Measurements from ENCODE around the gene NKAIN1. TPM values are rescaled to one million over a fixed set of nuclear protein-coding genes. Genes with fewer than 3 reads are reported as not detected.
"Not testable (repeated sequence)": the region's sequence is repeated elsewhere in the genome, so short reads cannot be mapped to it uniquely, and the experiment has no call there.

NKAIN1 gene
- total RNA-seq, 1 donor from 2014 or later = 0.14 TPM

DNA sequence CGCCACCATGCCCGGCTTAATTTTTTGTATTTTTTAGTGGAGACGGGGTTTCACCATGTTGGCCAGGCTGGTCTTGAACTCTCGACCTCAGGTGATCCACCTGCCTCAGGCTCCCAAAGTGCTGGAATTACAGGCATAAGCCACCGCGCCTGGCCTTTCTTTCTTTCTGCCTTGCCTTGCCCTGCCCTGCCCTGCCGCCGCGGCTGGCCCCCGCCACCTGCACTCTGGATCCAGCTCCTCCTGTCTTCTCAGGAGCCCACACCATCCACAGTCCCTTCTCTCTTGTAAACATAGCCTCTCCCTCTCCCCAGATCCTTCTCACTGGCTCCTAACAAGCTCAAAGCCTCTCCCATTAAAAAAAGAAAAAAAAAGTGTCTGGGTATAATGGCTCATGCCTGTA is 44.4 kb downstream of the NKAIN1 start:
- DNase-seq (ENCODE audit: low spot score) = not testable (repeated sequence)

DNA sequence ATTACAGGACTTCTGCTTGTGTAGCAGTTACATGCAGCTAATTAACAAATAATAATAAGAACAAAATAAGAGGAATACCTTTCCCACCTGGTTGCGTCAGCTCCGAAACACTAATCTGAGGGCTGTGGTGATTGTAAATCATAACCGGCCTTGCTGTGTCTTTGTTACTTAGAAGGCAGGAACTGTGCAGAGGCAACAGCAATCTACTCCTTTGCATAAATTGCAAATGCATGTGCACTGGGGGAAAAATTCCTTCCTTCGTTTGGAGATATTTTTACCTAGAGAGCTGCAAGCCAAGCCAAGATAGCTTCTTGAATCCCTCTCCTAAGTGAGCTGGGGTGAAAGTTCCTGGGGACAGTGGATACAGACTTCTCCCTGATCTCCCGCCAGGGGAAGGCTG is 46.0 kb downstream of the NKAIN1 start:
- DNase-seq (ENCODE audit: low spot score) = no peak

DNA sequence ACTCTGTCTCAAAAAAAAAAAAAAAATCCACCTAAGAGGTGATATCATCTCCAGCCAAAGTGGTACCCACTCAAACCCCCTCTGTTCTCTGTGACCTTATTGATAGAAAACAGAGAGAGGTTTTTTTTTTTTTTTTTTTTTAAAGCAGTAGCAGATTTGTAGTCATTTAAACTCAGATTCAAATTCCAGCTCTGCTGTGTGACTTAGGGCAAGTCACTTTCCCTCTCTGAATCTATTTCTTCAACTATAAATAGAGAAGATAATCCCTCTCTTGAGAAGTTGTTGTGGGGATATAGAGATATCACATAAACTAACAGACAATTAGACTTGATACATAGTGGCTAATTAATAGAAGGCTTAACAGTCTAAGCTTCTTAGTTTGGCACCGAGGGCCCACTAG is 48.4 kb downstream of the NKAIN1 start:
- no peak for DNase-seq (ENCODE audit: low spot score)

DNA sequence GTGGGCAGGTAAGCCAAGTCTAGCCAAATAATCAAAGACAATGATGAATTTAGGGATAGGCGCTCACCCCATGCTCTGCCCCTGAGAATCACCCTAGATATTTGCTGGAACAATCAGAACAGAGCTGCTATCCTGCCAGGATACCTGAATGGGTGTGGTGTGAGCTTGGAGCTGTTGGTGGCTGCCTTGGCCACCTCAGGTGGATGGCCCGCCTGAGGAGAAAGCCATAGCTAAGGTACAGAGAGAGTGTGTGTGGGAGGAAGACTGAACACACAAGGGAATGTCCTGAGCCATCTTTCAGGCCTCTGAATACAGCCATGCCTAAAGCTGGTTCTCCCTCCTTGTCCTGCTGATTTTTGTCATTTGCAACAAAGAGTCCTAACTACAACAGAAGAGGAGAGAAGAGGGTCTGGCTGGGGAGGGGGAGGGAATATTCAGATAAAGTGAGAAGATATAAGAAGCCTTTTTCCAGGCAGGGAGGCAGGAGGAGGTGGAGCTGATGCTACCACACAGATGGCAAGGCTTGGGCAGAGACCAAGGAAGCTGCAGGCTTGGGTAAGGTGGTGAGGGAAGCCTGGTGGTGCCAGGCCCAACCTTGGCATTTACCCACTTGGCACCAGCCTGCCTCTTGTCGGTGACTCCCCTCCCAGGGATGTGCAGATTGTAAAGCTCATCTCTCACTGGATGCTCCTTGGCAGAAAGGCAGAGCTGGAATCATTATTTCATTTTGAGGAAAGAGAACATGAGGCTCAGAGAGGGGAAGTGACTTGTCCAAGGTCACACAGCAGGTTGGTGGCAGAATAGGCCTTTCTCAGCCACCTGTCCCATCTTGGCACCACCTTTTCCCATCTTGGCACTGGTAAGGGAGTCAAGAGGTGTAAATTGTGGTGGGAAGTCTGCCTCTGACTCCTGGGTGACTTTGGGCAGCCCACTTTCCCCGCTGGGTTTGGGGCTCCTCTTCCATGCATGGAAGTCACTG is 49.7 kb downstream of the NKAIN1 start:
- no peak for DNase-seq (ENCODE audit: low spot score)

DNA sequence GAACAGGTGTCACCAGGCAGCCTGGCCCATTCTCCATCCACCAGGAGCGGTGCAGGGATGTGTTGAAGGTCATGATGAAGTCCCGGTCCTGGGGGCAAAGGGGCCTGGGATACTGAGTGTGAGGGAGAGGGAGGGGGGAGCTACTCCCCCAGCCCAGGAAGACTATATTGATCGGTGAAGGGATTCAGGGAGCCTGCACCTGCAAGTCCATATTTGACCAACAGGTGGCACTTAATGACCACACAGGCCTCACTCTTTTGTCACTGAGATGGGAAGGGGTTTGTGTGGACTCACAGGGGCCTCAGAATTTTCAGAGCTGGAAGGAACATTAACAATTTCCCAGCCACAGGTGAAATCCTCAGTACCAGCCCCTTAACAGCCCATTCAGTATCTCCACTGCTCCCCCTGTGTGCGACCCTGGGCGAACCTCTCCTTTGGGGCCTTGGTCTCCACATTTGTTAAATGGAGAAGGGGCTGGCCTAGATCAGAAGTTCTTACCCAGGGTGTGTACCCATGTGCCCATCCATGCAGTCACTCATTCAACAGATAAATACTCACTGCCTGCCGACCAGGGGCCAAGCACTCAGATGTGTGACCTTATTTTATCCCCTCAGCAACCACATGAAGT is 55.6 kb downstream of the NKAIN1 start:
- DNase-seq (ENCODE audit: low spot score) = peak; percentile 48

DNA sequence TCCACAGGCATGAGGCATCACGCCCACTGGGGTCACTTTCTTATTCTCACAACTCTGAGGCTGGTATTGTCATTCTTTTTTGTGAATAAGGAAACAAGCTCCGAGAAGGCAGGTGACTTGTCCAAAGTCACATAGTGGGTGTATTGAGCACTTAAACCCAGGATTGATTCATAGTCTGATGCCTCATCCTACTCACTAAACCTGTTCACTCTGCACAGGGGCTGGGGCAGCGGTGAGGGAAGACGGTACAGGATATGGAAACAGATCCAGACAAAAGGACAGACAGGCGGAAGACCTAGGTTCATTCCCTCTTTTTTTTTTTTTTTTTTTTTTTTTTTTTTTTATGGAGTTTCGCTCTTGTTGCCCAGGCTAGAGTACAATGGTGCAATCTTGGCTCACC is 56.6 kb downstream of the NKAIN1 start:
- no peak for DNase-seq (ENCODE audit: low spot score)

DNA sequence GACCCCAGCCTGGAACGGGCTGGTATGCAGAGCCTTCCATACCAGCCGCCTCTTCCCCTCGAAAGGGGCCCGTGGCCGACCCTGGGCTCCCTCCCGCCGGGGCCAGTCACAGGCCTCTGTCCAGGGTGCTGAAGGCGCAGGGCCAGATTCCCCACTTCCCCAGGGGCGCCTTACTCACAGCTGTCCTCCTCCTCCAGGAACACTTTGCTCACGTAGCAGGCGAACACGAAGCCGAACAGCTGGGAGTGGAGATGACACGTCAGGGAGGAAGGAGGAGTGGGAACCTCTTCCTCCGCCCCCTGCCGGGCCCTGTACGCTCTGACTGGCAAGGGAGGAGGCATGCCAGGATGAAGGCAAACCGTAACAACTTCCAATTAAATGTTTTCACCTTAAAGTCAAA is 57.3 kb downstream of the NKAIN1 start:
- DNase-seq (ENCODE audit: low spot score) = peak; percentile 67

DNA sequence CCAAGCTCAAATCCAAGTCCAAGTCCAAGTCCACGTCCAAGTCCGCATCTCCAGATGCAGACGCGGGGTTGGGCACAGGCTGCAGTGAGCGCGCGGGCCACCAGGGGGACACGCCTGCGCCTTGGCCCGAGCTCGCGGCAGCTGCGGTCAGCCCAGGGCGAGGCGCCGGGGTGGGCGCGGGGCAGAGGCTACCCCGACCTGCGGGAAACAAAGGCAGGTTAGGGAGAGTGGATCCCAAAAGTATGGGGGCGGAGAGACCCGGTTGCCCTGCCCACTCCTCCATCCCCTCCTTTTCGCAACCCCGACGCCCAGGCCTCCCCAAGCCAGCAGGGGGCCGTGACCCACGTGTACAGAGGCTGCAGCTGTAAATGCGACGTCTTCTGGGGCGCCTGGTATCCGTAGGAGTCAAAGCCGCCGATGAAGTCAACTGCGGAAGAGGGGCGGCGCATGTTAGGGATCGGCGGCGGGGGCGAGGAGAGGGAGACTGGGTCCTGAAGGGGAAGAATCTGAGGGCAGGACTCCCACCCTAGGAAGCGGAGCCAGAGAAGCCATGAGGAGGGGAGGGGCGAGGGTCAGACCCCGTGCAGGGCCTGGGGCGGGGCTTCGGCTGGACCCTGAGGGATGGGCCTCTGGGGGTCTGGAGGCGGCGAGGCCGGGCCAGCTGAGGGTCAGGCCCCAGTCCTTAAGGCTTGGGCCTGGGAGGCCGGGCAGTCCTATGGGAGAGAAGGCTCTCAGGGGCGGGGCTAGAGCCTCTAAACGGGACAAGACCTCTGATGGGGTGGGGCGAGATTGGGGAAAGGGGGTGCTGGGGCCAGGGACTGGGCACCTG is 58.0 kb downstream of the NKAIN1 start:
- peak; percentile 47 for DNase-seq (ENCODE audit: low spot score)

DNA sequence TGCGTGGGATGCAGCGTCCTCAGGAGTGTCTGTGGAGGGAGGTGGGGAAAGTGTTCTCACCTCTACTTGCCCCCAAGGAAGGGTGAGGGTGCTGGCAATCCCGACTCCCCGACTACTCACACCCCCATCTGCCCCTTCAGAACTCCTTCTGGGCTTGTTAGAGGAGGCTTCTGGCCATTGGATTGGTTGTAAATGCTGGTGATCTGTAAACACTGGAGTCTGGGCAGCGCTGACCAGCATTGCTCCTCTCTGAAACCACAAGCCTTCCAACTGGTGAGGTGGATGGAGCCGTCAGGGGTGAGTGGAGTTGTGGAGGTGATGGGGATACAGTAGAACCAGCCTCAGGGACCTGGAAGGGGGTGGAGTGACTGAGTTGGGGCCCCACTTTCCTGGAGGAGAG is 59.3 kb downstream of the NKAIN1 start:
- no peak for DNase-seq (ENCODE audit: low spot score)

DNA sequence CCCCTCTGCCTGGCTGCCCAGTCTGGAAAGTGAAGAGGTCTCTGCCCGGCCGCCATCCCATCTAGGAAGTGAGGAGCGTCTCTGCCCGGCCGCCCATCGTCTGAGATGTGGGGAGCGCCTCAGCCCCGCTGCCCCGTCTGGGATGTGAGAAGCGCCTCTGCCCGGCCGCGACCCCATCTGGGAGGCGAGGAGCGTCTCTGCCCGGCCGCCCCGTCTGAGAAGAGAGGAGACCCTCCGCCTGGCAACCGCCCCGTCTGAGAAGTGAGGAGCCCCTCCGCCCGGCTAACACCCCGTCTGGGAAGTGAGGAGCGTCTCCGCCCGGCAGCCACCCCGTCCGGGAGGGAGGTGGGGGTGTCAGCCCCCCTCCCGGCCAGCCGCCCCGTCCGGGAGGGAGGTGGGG is 63.4 kb downstream of the NKAIN1 start:
- not testable (repeated sequence) for DNase-seq (ENCODE audit: low spot score)

DNA sequence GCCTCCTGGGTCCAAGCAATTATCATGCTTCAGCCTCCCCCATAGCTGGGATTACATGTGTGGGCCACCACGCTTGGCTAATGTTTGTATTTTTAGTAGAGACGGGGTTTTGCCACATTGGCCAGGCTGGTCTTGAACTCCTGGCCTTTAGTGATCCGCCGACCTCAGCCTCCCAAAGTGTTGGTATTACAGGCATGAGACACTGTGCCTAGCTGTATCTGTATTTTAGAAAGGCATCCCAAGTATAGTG is 69.3 kb downstream of the NKAIN1 start:
- no peak for DNase-seq (ENCODE audit: low spot score)

DNA sequence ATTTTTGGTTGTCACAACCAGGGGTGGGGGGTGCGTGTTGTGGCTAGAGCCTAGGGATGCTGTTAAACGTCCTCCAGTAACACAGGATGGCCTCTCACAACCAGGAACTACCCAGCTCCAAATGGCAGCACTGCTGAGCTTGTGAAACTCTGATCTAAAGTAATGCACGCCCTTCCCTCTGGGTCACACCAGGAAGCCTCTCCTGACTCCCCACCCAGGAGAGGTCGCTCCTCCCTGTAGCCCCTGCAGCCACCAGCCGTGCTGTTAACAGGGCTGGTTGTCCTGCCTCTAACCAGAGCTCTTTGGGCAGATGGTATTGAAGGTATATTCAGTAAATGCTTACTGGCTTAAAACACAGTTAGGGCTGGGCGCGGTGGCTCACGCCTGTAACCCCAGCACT is 73.2 kb downstream of the NKAIN1 start:
- no peak for DNase-seq (ENCODE audit: low spot score)

DNA sequence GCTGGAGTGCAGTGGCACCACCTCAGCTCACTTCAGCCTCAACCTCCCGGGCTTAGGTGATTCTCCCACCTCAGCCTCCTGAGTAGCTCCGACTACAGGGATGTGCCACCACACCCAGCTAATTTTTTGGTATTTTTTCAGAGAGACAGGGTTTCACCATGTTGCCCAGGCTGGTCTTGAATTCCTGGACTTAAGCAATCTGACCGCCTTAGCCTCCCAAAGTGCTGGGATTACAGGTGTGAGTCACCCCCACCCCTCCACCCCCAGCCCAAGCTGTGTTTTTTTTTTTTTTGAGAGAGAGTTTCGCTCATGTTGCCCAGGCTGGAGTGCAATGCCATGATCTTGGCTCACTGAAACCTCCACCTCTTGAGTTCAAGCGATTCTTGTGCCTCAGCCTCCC is 75.4 kb downstream of the NKAIN1 start:
- no peak for DNase-seq (ENCODE audit: low spot score)

DNA sequence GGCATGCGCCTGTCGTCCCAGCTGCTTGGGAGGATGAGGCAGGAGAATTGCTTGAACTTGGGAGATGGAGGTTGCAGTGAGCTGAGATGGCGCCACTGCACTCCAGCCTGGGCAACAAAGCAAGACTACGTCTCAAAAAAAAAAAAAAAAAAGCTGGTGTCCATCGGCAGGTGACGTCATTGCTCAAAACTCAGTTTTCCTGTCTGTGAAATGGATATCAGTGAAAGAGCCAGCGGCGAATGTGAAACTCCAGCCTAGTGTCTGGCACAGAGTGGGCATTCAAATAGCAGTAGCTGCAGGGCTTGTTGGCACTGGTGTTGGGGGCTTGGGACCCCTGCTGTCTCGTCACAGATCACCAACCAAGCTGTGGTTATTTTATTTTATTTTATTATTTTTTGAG is 75.8 kb downstream of the NKAIN1 start:
- DNase-seq (ENCODE audit: low spot score) = no peak

DNA sequence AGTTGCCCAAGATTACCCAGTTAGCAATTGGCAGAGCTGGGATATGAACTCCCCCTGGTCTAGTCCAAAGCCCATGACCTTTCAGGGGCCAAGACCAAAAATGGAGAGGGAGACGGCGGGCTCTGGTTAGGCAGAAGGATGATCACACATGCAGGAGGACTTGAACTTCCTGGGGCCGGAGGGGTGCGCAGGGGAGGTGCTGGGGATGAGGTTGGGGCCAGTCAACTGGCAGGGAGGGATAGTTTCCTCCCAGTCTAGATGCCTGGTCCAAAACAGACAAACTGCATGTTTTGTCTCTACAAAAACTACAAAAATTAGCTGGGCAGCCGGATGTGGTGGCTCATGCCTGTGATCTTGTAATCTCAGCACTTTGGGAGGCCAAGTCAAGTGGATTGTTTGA is 78.1 kb downstream of the NKAIN1 start:
- no peak for DNase-seq (ENCODE audit: low spot score)

DNA sequence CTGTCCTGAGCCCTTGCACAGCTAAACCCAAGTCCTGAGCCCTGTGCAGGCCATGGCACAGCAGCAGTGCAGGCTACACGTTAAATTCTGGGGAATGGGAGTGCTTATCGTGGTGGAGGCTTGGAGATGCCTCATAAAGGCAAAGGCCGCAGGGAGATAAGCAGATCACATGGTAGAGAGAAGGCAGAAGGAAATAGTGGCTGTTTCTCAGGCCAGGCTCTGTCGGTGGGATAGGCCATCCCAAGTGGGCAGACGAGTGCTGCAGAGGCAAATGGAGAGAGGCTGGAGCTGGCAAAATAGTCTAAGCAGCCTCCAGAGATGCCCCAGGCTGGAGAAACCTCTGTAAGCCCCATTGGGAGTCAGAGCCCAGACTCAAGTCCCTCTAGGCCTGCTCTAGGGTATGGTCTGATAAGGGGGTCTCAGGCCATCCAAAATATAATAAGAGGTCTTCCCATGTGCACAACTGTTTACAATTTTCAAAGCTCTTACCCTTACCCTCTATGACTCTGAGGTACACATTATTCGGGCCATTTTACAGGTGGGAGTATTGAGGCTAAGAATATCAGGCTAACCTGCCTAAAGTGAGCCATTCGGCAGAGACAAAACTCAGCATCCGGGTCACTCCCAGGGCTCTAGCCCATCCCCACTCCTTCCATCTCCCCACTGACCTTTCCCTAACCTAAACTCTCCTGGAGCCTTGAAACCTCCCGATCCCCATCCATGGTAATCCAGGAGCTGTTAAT is 79.6 kb downstream of the NKAIN1 start:
- no peak for DNase-seq (ENCODE audit: low spot score)

DNA sequence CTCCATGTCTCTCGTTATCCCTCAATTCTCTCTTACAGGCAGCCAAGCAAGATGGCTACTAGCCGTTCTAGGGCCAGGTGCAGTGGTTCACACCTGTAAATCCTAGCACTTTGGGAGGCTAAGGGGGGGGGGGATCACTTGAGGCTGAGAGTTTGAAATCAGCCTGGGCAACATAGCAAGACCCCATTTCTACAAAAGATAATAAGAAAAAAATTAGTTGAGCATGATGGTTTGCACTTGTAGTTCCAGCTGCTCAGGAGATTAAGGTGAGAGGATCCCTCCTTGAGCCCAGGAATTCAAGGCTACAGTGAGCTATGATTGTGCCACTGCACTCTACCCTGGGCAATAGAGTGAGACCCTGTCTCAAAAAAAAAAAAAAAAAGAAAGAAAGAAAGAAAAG is 80.4 kb downstream of the NKAIN1 start:
- DNase-seq (ENCODE audit: low spot score) = no peak

DNA sequence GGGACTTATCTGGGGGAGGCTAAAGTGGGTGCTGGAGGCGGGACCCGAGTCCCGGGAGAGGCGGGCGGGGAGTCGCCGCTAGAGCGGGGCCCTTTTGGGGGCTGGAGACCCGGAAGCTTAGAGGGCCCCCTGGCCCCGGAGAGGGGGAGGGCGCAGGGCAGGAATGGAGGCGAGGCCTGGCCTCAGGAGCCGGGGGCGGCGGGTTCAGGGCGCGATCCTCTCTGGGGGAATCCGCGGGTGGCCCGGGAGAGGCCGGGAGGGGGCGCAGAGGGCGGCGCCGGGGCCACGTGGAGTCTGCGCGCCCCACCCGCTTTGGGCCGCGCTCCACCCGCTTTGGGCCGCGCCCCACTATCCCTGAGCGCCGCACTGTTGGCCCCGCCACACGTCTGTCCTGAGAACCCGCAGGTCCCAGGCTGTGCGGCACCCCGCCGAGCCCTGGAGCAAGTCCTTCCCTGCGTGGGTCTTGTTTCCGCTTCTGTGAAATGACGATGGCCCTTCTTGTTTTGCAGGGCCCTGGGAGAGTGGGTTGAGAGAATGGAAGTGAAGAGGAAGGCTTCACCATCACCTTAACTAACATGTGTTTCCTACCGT is 84.4 kb downstream of the NKAIN1 start:
- DNase-seq (ENCODE audit: low spot score) = peak; percentile 48

DNA sequence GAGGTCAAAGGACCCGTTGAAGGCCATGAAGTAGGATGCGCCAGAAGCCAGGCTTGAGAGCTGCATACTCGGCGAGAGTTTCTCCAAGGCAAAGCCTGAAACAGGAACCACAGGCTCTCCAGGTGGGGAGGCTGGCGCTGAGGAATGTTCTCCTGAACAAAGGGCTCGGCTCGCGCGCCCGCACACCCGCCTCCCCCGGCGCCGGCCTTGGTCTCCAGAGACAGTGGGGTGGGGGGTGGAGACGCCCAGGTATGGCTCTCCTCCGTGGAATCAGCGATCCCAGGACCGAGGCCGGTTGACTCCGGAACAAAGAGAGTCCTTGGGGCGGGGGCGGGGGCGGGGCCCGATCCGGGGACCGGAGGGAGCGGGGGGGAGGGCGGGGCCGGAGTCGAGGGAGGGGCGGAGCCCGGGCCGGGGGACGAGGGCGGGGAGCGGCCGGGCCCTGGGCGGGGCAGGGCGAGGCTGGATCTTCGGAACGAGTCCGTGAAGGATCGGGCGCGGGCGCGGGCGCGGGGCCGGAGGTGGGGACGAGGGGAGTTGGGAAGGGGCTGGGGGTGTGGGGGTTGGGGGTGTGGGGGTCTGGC is 85.0 kb downstream of the NKAIN1 start:
- DNase-seq (ENCODE audit: low spot score) = peak; percentile 86

DNA sequence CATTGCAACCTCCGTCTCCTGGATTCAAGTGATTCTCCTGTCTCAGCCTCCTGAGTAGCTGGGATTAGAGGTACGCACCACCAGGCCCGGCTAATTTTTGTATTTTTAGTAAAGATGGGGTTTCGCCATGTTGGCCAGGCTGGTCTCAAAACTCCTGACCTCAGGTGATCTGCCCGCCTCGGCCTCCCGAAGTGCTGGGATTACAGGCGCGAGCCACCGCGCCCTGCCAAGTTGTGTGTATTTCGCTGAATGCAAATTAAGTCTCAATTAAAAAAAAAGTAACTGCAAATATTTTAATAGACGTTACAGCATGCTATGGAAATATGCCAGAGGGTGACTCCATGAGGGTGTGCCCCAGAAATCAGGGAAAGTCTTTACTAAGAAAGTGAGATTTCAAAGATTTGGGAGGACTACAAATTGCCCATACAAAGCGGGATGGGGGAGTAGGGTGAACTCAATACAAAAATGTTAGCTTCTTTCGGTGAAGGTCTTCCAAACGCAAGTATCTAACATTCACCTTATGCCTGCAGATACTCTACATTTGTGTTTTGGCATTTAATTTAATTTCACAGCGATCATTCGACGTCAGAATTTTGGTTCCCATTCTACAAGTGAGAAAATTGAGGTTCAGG is 85.6 kb downstream of the NKAIN1 start:
- DNase-seq (ENCODE audit: low spot score) = no peak

DNA sequence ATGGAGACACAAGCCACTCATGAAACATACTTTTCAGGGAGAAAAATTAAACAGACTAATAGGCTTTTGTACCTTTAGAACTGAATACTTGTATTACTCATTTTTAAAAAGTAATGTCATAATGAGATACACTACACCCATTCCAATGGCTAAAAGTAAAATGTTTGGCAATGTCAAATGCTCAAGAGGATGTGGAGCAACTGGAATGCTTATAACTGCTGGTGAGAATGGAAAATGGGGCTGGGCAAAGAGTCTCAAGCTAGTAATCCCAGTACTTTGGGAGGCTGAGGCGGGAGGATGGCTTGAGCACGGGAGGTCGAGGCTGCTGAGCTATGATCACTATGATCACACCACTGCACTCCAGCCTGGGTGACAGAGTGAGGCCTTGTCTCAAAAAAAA is 86.3 kb downstream of the NKAIN1 start:
- no peak for DNase-seq (ENCODE audit: low spot score)
